ENCODE results near the gene CCND1. TPM values are rescaled to one million over a fixed set of nuclear protein-coding genes. Genes with fewer than 3 reads are reported as not detected.
"Not testable (repeated sequence)": the region's sequence is repeated elsewhere in the genome, so short reads cannot be mapped to it uniquely, and the experiment has no call there.

CCND1 gene
- total RNA-seq, 1 donor from 2014 or later, result 112 TPM

DNA sequence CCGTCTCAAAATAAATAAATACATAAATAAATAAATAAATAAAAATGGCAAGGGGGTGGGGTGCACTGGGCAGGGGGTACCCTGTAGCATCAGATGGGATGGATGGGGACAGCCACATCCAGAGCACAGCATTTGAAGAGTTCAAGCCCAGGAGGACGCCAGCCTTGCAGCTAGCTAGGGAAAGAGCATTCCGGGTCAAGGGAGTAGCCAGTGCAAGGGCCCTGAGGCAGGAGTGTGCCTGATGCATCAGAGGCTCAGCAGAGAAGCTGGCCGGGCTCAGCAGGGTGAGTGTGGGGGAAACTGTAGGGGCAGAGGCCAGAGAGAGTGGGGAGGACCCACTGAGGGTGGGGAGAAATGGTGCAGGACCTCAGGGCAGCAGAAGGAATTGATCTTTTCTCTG lies 23.7 kb upstream of the CCND1 start:
- no peaks in the 10 kb centered on the region for H3K27me3 ChIP-seq
- H3K9me3 ChIP-seq, result no peaks in the 10 kb centered on the region
- intact Hi-C loops (cut with DNase I), result no loop called here
- DNase-seq (ENCODE audit: extremely low spot score in 2 of 2), result no peak
- H3K27ac ChIP-seq, result no peak overlapping the region
- TF ChIP-seq CTCF (IDR thresholded peaks at IDR 0.05), result no peak
- no peak for TF ChIP-seq POLR2AphosphoS5 (IDR thresholded peaks at IDR 0.05; ENCODE audit: insufficient read depth in 1 of 2, low read depth in 1 of 2)
- H3K4me3 ChIP-seq, result no peak overlapping the region
- no peaks in the 10 kb centered on the region for H3K4me1 ChIP-seq
- H3K36me3 ChIP-seq, result no peaks in the 10 kb centered on the region

GRCh38 chr11:69617682-69618081 lies 23.3 kb upstream of the CCND1 start:
- H3K27me3 ChIP-seq, result no peaks in the 10 kb centered on the region
- no peak overlapping the region for H3K27ac ChIP-seq
- intact Hi-C loops (cut with DNase I), result no loop called here
- no peaks in the 10 kb centered on the region for H3K4me1 ChIP-seq
- TF ChIP-seq POLR2AphosphoS5 (IDR thresholded peaks at IDR 0.05; ENCODE audit: insufficient read depth in 1 of 2, low read depth in 1 of 2) (no peak), POLR2A (IDR thresholded peaks at IDR 0.05) (no peak), CTCF (IDR thresholded peaks at IDR 0.05) (no peak)
- DNase-seq (ENCODE audit: extremely low spot score in 2 of 2), result no peak
- no peak overlapping the region for H3K4me3 ChIP-seq
- H3K36me3 ChIP-seq, result no peaks in the 10 kb centered on the region
- no peaks in the 10 kb centered on the region for H3K9me3 ChIP-seq

- Histone ChIP-seq H3K4me3 (no peak overlapping the region), H3K9me3 (no peaks in the 10 kb centered on the region), H3K4me1 (no peaks in the 10 kb centered on the region), H3K27ac (no peak overlapping the region), H3K36me3 (no peaks in the 10 kb centered on the region), H3K27me3 (no peaks in the 10 kb centered on the region)
- DNase-seq (ENCODE audit: extremely low spot score in 2 of 2), result no peak
- TF ChIP-seq POLR2AphosphoS5 (IDR thresholded peaks at IDR 0.05; ENCODE audit: insufficient read depth in 1 of 2, low read depth in 1 of 2), result no peak
- no peak for TF ChIP-seq POLR2A (IDR thresholded peaks at IDR 0.05)
- TF ChIP-seq CTCF (IDR thresholded peaks at IDR 0.05), result no peak
- intact Hi-C loops (cut with DNase I), result no loop called here
Measured at GRCh38 chr11:69618237-69618636, 22.7 kb upstream of the CCND1 start.

DNA sequence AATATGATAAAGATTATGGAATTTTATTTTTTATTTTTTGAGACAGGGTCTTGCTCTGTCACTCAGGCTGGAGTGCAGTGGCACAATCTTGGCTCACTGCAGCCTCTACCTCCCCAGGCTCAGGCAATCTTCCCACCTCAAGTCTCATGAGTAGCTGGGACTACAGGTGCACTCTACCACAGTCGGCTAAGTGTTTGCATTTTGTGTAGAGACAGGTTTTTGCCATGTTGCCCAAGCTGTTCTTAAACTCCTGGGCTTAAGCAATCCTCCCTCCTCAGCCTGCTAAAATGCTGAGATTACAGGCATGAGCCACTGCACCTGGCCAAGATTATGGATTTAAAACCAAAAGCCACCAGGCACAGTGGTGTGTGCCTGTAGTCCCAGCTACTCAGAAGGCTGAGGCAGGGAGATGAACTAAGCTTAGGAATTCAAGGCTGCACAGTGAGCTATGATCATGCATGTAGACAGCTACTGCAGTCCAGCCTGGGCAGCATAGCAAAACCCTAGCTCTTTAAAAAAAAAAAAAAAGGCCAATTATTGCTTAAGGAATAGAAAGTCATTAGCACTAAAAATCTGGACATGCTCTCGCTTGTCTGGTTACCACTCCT lies 20.2 kb upstream of the CCND1 start:
- no peaks in the 10 kb centered on the region for H3K27me3 ChIP-seq
- no peaks in the 10 kb centered on the region for H3K4me1 ChIP-seq
- no peaks in the 10 kb centered on the region for H3K9me3 ChIP-seq
- no peak overlapping the region for H3K27ac ChIP-seq
- no peak overlapping the region for H3K4me3 ChIP-seq
- no peaks in the 10 kb centered on the region for H3K36me3 ChIP-seq
- intact Hi-C loops (cut with DNase I), result no loop called here
- no peak for DNase-seq (ENCODE audit: extremely low spot score in 2 of 2)
- TF ChIP-seq CTCF (IDR thresholded peaks at IDR 0.05) (no peak), POLR2AphosphoS5 (IDR thresholded peaks at IDR 0.05; ENCODE audit: insufficient read depth in 1 of 2, low read depth in 1 of 2) (no peak), POLR2A (IDR thresholded peaks at IDR 0.05) (no peak)

- H3K27me3 ChIP-seq; H3K9me3 ChIP-seq; H3K4me3 ChIP-seq; H3K36me3 ChIP-seq; intact Hi-C loops (cut with DNase I); DNase-seq (ENCODE audit: extremely low spot score in 2 of 2); H3K27ac ChIP-seq; H3K4me1 ChIP-seq: not testable (repeated sequence)
Measured at GRCh38 chr11:69622097-69622681, 18.8 kb upstream of the CCND1 start.

All from vagina (tissue), 2 donors.